ENCODE results near the gene CNR2.
A peak's percentile ranks its signal among the peaks of the same experiment; 100 is the strongest.
"Not testable (repeated sequence)": the region's sequence is repeated elsewhere in the genome, so short reads cannot be mapped to it uniquely, and the experiment has no call there.

Gene CNR2

DNA sequence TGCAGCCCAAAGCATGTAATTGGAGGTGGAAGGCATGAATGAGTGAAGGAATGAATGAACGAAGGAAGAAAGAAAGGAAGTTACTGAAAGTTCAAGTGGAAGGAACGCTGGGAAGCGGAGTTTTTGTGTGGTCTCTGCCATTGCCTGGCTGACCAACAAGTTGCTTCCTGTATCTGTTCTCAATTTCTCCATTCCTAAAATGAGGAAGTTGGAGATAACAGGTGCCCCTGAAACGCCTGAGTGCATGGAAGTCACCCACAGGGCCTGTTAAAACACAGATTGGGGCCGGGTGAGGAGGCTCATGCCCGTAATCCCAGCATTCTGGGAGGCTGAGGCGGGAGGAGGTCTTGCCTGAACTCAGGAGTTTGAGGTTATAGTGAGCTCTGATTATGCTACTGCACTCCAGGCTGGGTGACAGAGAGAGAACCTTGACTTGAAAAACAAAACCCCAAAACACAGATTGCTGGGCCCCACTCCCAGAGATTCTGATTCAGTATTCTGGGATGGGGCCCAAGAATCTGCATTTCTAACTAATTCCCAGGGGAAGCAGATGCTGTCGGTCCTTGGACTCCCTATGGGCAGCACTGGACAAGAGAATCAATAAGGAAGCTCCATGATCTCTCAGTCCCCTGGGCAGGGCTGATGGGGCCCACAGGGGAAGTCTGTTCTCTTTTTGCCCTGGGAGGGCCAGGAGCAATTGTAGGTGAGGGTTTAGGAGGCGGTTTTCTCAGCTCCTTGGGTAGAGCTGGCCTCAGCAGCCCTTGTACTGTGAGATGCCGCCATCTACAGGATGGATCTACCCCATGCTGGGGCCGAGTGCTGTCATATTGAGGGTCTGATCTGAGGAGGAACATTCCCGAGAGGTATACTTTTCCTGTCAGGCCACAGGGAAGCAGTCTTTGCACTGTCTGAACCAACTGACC, 3.3 kb upstream of the CNR2 start:
- peak in 1 of 2 experiments; percentile 1 for DNase-seq

DNA sequence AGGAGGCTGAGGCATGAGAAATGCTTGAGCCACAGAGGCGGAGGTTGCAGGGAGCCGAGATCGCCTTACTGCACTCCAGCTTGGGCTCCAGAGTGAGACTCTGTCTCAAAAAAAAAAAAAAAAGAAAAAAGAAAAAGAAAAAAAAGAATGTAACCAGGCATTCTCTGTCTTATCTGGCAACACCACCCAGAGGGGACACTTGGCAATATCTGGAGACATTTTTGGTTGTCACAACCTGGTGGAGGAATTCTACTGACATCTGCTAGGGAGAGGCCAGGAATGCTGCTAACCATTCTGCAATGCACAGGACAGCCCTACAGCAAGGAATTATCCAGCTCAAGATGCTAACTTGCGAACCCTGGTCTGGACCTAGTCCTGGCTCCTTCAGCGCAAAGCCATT, 2.3 kb upstream of the CNR2 start:
- DNase-seq: no peak

DNA sequence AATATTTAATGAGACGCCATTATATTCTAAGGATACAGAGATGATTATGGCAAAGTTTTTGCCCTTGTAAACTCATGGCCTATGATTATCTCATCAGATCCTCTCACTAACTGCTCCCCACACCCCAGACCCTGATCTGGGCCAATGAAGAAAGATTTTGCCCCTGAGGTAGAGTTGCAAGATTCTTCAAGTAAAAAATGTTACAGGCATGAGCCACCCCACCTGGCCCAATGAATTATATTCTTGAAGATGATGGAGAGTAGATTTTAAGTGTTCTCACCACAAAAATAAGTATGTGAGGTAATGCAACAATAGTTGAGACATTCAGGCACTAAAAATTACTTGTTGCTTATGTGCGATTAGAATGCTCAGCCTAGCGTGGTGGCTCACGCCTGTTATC, 1.8 kb upstream of the CNR2 start:
- DNase-seq: no peak

DNA sequence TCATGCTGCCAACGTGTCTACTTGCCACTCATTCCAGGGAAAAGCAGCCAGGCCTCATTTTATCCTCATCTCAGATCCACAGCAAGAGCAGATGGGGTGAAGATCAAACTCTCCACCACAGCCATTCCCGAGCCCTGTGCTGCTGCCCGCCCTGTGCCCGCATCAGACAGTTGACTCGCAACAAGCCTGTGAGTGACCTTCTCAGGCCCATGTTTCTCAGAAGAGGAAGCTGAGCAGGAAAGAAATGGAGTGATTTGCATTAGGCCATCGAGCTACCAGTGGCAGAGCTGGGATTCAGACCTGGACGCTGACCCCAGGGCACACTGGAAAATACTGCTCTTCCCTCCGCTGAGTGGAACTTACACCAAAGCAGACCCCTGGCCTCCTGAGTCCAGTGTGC, 1.2 kb downstream of the CNR2 start:
- DNase-seq: no peak

DNA sequence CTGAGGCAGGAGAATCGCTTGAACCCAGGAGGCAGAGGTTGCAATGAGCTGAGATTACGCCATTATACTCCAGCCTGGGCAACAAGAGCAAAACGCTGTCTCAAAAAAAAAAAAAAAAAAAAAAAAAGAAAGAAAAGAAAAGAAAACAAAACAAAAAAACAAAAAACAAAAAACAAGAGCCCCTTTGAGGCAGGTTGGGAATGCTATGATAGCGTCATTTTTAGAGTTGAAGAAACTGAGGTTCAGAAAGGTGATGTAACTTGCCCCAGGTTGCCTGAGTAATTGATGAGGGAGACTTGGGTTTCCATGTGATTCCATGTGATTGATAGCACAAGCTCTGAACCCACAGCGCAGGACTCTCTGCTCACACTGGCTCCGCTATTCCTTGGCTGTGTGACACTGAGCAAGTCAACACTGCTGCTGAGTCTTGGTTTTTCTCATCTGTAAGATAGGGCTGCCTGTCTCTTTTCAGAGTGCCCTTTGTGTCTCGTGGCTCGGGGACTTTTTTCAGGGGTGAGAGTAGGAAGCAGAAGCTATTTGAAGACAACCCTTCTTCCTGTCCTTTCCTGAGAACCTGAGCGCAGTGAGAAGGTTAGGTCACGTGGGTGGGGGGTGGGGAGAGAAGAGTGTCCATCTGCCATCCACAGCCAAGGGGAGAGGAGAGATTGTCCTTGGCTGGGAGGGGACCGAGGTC, 2.5 kb downstream of the CNR2 start:
- no peak for DNase-seq

DNA sequence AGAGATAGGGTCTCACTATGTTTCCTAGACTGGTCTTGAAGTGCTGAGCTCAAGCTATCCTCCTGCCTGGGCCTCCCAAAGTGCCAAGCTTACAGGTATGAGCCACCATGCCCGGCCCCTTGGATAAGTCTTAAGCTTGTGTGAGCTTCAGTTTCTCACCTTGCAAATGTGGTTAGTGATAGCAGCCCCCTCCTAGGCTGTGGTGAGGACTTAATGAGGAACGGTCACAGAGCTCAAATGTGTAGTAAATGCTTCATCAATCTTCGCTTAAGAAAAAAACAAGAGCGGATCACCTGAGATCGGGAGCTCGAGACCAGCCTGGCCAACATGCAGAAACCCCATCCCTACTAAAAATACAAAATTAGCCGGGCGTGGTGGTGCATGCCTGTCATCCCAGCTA, 3.0 kb downstream of the CNR2 start:
- DNase-seq: no peak

DNA sequence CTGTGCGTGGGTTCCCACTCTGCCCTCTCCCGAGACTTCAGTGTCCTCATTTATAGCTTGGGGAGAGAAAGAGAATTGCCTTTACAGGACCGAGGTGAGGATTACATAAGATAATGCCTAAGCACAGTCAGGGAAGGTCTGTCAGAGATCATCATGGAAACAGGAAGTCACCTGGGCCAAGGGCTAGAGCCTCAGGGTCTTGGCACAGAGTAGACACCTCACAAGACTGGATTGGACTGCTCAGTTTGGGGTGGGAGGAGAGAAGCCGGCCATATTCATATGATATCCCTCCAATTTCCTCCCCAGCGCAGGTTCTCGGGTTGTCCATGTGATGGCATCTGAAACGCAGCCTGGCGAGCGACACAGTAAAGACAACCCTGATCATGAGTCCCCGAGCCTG, 3.8 kb downstream of the CNR2 start:
- no peak for DNase-seq

DNA sequence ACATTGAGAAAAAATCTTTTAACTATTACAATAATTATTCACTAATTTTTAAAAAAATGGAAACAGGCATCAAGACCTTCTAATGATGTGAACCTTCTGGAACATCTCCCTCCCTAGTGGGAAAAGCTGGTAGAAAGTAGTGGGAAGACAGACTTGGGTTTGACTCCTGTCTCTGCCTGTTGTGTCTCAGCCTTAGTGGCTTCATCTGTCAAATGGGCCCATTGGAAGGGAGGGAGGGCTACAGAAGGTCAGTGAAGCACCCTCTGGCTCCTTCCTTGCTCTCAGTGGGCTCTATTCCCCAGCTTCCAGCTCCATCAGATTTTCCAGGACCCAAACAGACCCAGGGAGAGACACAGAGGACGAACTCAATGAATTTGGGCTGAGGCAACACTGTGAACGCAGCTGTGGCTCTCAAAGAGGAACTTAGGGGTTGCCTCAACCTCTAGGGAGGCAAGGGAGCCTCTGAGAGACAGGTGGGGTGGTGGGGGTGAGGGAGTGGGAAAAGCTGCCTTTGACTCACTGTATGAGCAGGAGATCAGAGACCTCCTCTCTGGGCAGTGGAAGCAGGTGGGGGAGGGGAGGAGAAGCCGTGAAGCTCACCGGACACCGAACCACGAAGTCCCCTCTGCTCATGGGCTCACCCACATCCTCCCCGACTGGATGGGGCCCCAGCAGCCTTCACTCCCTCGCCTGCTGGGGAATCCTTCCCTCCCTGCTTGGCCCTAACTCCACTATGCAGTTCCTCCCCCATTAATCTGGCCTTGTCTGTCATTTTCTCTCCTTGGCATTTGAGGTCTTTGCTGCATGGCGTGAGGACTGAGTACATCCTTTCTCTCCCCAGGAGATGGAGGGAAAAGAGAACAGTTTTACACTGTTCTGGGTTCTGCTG, 4.5 kb downstream of the CNR2 start:
- DNase-seq: no peak

DNA sequence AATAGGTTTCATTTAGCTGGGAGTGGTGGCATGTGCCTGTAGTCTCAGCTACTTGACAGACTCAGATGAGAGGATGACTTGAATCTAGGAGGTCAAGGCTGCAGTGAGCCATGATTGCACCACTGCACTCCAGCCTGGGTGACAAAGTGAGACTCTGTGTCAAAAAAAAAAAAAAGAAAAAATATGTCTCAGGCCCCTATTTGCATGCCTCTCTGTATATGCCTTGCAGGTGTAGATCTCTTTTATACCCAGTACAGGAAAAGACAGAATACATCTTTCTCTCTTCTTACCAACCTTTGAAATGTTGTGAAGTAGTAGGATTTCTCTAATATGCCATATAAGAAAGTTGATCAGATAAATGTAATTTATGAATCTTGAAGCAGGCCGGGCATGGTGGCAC, 6.4 kb downstream of the CNR2 start:
- no peak for DNase-seq

DNA sequence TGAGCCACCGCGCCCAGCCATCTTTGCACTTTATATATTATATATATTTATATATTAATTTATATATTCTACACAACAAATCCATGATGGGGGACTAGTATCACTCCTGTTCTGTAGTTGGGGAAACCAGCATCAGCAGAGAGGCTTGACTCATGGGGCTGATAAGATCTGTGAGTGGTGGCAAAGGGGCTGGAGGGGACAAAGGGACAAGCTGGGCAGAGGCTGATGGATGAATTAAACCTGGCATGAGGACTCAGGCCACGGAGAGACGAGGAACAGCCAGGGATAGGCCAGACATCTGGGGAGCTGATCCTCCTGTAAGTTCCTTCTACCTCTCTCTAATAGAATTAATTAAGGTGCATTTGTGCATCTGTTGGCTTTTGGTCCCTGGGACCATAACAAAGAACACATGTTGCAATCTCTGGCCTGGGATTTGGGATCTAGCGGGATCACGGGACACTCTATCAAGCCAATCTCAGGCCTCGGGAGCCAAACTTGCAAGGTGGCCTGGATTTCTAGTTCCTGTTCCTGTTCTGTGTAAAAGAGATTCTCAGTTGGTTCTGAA, 7.6 kb downstream of the CNR2 start:
- DNase-seq: no peak

DNA sequence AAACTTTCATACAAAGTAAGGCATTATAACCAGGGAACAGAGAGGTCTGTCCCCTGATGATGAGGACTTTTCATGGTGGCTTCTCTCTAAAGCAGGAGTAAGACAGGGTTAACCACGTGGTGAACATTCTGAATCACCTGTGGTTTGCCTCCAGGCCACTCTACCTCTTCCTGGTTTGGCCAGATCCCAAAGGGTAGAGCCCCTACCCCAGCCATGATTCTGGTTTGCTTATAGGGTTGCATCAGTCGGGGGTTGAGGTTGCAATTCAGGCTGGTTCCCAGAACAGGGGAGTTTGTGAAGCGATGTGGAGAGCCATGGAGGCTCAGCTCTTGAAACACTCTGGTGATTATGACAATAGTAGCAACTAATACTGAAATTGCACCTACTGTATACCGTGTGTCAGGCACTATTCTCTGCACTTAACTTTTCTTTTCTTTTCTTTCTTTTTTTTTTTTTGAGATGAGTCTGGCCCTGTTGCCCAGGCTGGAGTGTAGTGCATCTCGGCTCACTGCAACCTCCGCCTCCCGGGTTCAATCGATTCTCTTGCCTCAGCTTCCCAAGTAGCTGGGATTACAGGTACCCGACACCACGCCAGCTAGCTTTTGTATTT, 8.3 kb downstream of the CNR2 start:
- DNase-seq: no peak

DNA sequence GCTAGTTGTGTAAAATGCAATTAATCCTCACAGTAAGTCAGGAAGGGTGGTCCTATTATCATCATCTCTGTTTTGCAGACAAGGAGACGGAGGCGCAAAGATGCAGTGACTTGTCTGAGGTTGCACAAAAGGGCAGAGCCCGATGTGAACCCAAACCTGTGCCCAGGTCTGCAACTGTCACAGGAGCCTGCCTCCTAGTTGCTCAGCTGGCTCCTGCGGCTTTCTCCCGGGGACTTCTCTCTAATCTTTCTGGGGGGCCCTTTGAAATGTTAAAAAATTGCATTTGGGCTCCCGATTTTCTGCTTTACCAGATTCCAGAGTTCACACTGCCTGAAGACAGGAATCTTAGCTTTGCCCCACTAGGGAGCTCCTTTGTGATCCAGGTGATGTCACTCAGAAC, 9.4 kb downstream of the CNR2 start:
- DNase-seq: no peak

DNA sequence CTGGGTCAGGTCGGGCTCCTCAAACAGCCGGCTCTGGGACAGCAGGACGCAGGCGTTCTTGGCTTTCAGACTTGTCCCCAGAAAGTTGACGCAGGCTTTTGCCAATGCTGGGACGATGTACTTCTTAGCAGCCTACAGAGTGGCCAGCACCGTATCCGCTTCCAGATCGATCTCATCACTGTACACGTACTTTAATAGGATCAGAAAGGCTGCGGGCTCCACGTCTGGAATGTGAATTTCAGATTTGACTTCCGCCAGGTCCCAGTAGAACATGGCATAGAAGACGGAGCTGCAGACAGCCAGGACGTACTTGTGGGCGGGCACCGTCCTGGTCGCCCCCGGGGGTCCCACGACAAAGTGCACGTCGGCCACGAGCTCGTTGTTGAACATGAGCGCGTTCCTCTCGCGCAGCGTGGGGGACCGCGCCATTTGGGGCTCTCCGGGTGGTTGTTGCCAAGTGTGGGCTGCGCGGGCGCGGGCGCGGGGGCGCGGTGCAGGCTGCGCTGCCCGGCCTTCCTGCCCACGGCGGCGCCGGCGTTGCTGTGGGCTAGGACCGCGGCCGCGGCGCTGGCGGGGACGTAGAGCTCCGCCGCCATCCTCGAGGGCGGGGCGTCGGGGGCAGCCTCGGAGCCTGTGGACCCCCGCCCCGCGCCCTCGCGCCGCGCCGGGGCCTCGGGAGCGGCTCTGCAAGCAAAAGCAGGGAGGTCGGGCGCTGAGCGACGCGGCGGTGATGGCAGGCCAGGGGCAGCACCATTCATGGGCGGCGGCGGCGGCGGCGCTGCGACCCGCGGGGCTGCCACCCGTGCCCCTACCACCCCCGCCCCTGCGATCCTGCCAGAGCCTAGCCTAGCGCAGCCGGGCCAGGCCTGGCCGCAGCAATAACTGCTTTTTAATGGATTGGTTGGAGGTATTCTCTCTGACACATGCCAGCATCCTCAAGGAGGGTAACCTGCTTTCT, 10.6 kb downstream of the CNR2 start:
- DNase-seq: no peak

DNA sequence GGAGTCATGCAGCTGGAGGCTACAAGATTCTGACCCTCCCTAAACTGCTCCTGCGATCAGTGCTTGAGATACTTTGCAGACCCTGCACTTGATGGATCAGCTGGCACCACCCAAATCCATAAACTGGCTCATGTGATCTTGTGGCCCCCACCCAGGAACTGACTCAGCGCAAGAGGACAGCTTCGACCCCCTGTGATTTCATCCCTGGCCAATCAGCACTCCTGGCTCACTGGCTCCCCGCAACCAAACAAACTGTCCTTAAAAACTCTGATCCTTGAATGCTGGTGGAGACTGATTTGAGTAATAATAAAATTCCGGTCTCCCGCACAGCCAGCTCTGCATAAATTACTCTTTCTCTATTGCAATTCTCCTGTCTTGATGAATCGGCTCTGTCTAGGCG, 13.1 kb downstream of the CNR2 start:
- not testable (repeated sequence) for DNase-seq

DNA sequence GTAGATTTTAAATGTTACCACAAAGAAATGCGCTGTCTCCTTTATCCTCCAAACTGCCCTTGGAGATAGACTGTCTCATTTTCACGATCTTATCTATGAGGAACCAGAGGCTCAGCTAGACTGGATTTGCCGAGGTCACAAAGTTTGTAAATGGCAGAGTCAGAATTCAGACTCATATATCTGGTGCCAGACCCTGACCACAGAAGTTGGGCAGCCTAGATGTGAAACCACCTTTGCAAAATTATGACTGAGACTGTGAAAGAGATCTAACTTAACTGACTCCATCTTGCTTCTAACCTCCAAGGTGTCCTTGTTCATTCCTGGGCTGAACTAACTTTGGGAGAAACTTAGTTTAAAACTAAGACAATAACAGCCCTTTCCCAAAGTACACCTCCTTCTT, 14.1 kb downstream of the CNR2 start:
- DNase-seq: no peak

DNA sequence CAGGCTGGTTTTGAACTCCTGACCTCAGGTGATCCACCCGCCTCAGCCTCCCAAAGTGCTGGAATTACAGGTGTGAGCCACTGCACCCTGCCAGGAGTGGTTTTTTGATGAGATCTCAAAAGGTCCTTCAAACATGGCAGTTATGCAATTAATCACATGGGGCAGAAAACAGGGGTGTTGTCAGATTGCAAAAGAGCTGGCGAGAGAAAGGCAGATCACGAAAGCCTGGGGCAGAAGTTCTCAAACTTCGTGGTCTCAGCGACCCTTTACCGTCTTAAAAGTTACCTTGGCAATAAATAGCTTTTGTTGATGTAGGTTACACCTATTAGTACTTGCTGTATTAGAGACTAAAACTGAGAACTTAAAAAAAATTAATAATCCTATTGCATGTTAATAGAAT, 16.1 kb downstream of the CNR2 start:
- DNase-seq: no peak

DNA sequence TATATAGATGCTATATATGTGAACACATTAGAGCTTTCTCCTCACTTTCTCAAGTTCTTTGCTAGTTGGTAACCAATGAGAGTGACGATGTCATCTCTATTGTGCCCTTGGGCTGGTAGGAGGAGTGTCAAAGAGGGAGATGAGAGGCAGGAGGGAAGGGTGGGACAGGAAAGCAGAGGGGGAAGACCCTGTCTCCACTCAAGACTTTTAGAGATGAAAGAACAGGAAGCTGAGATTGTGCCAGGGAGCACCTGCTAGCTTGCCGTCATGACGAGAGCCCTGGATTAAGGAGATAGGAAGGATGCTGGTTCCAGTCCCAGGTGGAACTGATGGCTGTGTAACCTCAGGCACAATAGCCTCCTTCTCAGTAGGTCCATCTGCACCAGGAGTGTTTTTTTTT, 16.7 kb downstream of the CNR2 start:
- DNase-seq: no peak

DNA sequence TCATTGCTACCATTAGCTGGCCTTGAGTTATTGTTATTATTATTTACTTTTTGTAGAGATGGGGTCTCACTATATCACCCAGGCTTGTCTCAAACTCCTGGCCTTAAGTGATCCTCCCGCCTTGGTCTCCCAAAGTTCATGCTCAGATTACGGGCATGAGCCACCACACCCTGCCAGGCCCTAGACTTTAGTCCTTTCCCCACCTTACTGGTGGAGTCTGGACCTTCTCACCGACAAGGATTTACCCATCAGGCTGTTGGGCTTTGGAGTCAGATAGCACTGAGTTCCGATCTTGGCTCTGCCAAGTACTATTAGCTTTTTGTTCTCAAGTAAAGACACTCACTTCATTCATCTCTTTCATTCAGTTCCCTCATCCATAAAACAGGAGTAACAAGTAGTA, 17.2 kb downstream of the CNR2 start:
- no peak for DNase-seq

DNA sequence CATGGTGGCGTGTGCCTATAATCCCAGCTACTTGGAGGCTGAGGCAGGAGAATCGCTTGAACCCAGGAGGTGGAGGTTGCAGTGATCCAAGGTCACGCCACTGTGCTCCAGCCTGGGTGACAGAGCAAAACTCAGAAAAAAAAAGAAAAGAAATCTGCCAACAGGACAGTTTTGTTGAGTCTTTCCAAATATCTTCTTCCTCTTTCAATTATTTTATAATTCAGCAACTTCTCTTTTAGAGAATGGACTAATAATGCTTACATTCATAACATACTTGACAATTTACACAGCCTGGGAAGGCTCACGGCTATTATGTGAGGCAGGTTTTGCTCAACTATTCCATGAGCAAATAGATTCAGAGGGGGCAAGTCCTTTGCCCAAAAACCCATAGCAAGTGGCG, 18.1 kb downstream of the CNR2 start:
- DNase-seq: no peak

DNA sequence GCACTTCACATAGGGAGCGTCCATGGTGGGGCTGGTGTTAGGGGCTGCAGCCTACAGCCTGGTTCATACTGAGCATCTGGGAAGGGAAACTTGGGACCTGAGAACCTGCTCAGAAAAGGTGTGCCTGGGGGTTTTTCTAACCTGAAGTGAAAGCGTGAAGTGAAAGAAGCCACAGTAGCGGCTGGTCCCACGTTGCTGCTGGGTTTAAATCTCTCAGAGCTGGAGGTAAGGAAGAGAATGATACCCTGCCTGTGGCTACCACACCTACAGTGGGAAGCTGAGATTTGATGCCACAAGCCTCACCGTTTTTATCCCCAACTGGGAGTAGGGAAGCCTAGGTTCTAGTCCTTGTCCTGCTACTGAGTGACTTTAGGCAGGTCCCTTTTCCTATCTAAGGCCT, 24.1 kb downstream of the CNR2 start:
- no peak for DNase-seq

DNA sequence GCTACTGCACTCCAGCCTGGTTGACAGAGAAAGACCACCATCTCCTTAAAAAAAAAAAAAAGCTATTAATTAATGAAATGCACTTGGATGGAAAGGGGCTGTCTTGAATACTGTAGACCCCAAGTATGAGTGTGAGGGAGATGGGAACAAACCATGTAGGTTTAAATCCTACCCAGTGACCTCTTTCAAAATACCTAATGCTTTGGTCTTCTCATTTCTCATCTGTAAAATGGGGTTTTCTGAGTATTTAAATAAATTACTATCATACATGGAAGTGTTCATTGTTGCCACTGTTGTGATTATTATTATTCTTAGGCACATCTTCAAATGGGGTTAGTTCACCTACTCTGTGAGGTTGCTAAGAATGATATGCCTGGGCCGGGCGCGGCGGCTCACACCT, 27.9 kb downstream of the CNR2 start:
- no peak for DNase-seq

DNA sequence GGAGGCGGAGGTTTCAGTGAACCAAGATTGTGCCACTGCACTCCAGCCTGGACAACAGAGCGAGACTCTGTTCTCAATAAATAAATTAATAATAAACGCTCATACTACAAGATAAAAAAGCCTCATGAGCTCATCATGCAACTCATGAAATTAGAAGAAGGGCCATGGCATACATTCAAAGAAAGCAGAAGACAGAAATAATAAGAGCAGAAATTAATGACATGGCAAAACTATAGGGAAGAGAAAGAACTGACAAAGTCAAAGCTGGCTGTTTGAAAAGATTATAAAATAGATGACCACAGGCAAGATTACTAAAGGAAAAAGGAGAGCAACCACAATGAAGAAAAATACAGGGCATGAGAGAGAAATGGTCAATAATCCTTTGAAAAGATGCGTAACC, 30.4 kb downstream of the CNR2 start:
- no peak for DNase-seq

Data from NCI-H187 (cell line).